Myocyte (in vitro differentiated cells): ENCODE measurements around the gene SRA1. TPM values are rescaled to one million over a fixed set of nuclear protein-coding genes. Genes with fewer than 3 reads are reported as not detected.

Experiments used
- DNase-seq: peaks from one replicate; pipeline ENCODE4 v3.0.0-alpha.2; 2012; ENCODE audit warnings: low read depth
- total RNA-seq: library from RNA; depleted of rRNA; stranded (reverse); fragments of >200 nt; gene quantifications from 2 replicates; pipeline ENCODE4 v1.2.3, GENCODE V29; 2014

The SRA1 gene
- total RNA-seq, 1 donor from 2014 or later = 44.9 TPM

GRCh38 chr5:140570488-140570887 lies 13.2 kb upstream of the SRA1 start:
- DNase-seq = no peak

- DNase-seq = peak; percentile 9
Measured at GRCh38 chr5:140570058-140570457, 12.8 kb upstream of the SRA1 start.

GRCh38 chr5:140569197-140569596 lies 11.9 kb upstream of the SRA1 start:
- DNase-seq = peak; percentile 85

- DNase-seq = peak; percentile 36
Measured at GRCh38 chr5:140568443-140569063, 11.3 kb upstream of the SRA1 start.

- no peak for DNase-seq
Measured at GRCh38 chr5:140567871-140568270, 10.6 kb upstream of the SRA1 start.

GRCh38 chr5:140567136-140567818 lies 10.0 kb upstream of the SRA1 start:
- DNase-seq = no peak

- DNase-seq = no peak
Measured at GRCh38 chr5:140566665-140567064, 9.4 kb upstream of the SRA1 start.

- DNase-seq = no peak
Measured at GRCh38 chr5:140565780-140566095, 8.5 kb upstream of the SRA1 start.

GRCh38 chr5:140565024-140565779 lies 7.9 kb upstream of the SRA1 start:
- peak; percentile 6 for DNase-seq

GRCh38 chr5:140564196-140565023 lies 7.1 kb upstream of the SRA1 start, which contains the start of the genes APBB3 and SLC35A4:
Gene APBB3, minus strand, starts transcription at chr5:140564598. Its CDS starts 353 bp downstream, at chr5:140564245.
Gene SLC35A4, plus strand, starts transcription at chr5:140564828. Its CDS starts 2,342 bp downstream, at chr5:140567170.
- DNase-seq = peak; percentile 99

- DNase-seq = no peak
Measured at GRCh38 chr5:140563596-140563995, 6.3 kb upstream of the SRA1 start.

- no peak for DNase-seq
Measured at GRCh38 chr5:140561753-140562523, 4.7 kb upstream of the SRA1 start.

- no peak for DNase-seq
Measured at GRCh38 chr5:140560227-140560626, 3.0 kb upstream of the SRA1 start.

GRCh38 chr5:140558542-140558941 lies 1.3 kb upstream of the SRA1 start:
- DNase-seq = no peak

- no peak for DNase-seq
Measured at GRCh38 chr5:140557965-140558364, 692 bp upstream of the SRA1 start.

GRCh38 chr5:140556438-140556837 lies 835 bp downstream of the SRA1 start:
- DNase-seq = peak; percentile 55

GRCh38 chr5:140555747-140556312 lies 1.4 kb downstream of the SRA1 start:
- no peak for DNase-seq

- peak; percentile 5 for DNase-seq
Measured at GRCh38 chr5:140554454-140554853, 2.8 kb downstream of the SRA1 start.

- DNase-seq = no peak
Measured at GRCh38 chr5:140553657-140554056, 3.6 kb downstream of the SRA1 start.

GRCh38 chr5:140551872-140552271 lies 5.4 kb downstream of the SRA1 start:
- no peak for DNase-seq
